NOMO-1 treated with DMSO at 0.1 percent for 48 hours (cell line): Measurements from ENCODE around the gene WSCD2.

Experiments used
- DNase-seq: peaks from one replicate; lab custom pipeline; 2025; ENCODE audit not compliant: unreplicated experiment; lab: John Stamatoyannopoulos, UW

The WSCD2 gene

GRCh38 chr12:108260039-108260438 is 131.0 kb downstream of the WSCD2 start:
- DNase-seq: no peak

DNA sequence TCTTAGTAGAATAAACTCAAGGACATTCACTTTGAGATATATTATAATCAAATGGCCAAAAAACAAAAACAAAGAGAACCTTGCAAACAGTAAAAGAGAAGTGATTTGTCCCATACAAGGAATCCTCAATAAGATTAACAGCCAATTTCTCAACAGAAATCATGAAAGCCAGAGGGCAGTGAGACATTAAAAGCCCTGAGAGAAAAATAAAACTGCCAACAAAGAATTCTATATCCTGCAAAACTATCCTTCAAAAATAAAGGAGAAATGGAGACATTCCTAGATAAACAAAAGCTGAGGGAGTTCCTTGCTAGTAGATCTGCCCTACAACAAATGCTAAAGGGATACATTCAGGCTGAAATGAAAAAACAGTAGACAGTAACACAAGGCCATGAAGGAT is 131.9 kb downstream of the WSCD2 start:
- no peak for DNase-seq

DNA sequence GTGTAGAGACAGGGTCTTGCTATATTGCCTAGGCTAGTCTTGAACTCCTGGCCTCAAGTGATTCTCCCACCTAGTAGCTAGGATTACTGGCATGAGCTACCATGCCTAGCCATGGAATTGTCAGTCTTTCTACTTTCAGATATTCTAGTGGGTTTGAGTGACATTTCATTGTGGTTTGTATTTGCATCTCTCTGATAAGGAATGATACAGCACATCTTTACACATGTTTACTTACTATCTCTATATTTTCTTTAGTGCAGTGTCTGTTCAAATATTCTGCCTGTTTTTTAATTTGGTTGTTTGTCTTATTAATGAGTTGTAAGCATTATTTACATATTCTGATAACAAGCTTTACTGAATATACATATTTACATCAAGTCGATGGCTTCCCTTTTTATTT is 136.4 kb downstream of the WSCD2 start:
- no peak for DNase-seq

DNA sequence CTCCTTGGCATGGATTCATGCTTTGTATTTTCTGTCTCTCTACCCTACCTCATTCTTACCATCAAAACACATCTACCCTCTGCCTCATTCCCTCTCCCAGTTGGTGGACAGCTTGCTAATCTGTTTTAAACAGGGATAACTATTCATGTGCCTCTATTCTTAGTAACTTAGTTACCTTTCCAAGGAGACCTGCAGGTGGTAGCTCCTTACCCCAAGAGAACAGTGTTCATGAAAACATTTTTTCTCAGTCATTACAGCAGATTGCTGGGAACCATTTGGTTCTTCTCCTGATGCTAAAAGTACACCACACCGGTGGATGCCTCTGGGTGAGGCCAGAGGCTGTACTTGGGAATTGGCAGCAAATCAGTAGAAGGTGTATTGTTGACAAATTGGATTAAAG is 137.0 kb downstream of the WSCD2 start:
- DNase-seq: no peak

DNA sequence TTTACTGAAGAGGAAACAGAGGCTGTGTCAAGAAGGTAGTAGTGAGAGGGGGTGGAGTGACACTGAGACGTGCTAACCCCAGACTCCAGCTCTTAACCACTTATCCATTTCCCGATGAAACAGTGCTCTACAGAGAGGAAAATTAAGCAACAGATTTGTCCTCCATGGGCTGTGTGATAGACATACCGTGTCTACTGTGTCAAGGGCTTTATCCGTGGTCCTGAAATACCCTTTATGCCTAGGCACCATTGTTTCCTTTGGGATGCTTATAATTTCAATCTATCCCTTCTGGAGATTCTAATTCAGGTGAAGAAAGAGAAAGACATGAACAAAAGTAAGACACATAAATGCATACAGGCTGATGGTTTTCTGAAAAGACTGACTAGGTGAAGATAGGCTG is 138.4 kb downstream of the WSCD2 start:
- DNase-seq: no peak

DNA sequence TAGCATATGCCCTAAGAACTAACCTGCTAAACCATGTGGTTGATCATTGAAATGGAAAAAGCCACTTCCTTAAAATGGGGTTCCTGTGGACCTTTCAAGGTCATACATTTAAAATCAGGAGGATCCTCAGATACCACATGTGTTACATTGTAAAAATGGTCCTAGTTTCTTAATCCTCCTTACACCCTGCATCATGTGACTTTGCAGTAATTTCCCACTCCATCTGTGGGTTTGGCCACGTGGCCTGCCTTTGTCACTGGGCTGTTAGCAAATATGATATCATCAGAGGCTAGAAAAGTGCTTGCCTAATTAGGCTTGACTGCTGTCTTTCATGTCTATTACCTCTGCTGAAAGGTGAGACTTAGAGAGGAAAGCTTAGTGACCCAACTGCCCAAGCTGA is 139.3 kb downstream of the WSCD2 start:
- DNase-seq: peak; percentile 14

DNA sequence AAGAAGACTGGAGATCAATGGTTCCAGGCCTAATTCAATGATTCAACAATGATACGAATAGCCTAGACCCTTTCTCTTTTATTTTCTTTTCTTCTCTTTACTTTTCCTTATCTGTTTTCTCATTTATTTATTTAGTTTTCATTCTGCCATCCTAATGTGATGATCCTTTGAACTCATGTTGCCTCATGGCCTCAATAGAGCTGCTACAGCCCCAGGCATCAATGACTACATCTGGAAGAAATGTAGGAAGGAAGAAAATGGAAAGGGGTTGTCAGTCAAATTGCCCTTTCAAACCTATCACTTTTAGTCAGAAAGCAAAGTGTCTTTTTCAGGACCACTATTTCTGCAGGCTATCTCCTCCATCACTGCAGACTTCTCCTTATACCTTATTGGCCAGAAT is 140.1 kb downstream of the WSCD2 start:
- DNase-seq: no peak

DNA sequence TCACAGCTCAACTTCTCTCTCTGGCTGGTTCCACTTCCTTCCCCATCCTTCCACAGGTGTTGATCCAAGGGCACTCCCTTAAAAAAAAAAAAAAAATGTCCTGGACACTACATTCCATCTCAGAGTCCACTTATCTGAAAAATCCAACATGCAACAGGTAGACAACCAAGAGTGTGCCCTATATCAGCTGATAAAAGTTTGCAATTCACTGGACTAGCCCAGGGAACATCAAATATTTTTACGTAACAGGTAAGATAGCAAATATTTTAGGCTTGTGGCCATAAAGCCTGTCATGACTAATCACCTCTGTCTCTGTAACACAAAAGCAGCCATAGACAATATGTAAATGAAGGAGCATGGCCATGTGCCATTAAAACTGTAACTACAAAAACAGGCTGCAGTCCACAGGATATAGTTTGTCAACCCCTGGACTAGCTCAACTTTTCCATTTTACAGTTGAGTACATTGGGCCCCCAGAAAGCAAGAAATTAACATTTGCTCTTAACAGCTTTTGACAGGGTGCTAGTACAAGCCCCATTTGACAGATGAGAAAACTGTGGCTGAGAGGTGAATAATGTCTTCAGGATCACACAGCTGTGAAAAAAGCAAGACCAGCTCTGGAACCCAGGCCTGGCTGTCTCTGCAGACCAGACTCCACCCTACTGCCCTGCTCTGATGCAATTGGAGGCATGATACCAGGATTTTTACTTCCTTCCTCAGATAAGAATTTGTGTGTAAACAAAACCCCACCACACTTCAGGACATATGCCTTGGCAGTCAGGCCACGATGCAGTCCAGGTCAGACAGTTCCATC is 141.2 kb downstream of the WSCD2 start:
- DNase-seq: no peak

DNA sequence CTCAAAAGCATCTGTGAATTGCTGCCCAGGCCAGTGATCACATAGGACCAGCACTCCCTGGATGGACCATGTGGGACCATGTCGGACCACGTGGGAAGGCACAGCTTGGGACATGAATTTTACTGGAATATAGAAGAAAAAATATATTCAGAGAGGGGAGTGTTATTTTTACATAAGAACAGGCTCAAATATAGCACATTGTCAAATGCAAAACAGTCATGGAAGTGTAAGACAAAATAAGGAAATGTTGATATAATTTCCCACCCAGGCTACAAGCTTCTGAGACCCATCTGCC is 141.7 kb downstream of the WSCD2 start:
- DNase-seq: no peak

DNA sequence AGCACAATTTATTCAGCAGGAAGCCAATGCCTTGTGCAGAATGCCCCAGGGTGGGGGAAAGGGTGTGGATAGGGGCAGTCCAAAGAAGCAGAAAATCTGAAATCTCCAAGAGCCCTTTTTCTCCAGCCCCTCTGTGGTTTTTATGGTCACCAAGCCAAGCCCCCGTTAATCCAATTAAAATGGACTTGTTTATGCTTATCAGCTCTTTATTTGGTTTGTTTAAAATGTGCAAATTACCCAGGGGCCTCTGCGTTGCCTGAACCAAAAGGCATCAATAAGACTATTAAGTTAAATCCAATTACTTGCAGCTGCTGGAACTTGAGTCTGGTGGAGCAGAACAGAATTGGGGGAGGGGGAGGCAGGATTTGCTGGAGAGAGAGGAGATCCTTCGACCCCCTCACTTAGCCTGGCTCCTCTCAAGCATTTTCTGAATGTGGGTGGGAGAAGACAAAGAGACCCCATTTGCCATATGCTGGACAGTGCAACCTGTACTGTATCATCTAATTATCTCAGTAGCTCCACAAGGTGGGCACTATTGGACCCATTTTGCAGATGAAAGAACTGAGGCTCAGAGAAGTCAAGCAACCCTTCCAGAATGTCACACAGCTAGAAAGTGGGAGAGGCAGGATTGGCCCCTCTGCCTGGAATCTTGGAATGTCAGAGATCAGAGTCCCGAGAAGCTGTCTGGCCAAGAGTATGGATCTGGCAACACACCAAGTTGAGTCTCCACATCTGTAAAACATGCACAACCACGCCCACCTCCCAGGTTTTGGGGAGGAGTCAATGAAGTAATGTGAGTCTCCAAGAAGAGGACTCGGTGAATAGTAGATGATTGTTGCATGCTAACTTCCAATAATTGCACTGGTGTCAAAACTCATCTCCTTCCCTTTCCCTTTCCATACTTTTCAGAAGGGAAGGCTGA is 143.1 kb downstream of the WSCD2 start:
- DNase-seq: no peak

DNA sequence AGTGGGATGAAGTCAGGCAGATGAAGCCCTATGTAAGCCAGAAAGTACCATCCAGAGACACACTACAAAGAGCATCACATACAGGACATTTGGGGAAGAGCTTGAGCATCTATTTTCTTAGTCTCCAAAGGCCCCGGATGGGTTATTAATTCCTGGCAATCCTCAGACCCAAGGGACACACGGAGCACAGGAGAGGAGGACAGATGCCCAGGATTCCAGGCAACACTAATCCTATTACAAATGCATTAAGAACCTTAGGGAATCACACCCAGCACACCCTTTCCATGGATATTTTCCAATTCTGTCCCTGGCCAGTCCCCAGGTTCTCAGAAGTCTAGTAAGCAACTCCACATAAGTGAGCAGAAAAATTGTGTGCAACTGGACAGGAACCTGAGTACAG is 144.1 kb downstream of the WSCD2 start:
- DNase-seq: no peak

- DNase-seq: no peak
These were observed 148.5 kb downstream of the WSCD2 start for GRCh38 chr12:108277613-108278012.

- DNase-seq: no peak
These were observed 153.1 kb downstream of the WSCD2 start for GRCh38 chr12:108282160-108282559.

DNA sequence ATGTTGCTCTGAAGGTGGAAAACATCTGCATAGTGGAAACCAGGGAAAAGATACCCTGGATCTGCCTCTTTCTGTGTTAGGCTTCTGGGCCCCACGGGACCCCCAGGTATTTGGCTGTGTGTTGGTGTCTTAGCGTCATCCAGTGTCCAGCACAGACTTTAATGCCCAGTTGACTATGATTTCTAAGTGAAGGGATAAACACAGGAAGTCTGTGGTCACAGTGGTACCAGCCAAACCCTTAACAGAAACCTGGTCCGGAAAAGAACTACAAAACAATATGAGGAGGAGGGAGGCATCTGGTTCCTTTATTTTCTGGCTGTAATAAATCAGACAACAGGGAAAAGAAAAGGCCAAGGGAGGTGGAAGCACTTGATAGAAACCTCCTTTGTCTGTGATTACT is 153.6 kb downstream of the WSCD2 start:
- peak; percentile 44 for DNase-seq

DNA sequence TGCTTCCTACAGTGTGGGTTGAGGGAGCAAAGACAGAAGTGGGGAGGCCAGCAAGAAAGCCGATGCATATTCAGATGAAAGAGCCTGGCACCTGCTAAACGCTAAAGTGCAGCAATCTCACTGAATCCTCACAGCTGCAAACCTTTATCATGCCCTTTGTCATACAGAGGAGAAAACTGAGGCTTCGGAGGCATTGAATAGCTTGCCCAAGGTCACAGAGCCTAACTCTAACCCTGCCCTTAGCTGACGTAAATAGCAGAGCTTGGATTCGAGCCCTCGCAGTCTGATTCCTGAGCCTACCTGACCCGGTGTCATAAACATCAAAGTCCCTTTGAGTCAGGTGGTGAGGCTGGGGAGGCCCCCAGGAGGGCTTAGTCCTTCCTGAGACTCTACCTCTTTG is 155.1 kb downstream of the WSCD2 start:
- DNase-seq: no peak

GRCh38 chr12:108285016-108285415 is 155.9 kb downstream of the WSCD2 start:
- DNase-seq: no peak

DNA sequence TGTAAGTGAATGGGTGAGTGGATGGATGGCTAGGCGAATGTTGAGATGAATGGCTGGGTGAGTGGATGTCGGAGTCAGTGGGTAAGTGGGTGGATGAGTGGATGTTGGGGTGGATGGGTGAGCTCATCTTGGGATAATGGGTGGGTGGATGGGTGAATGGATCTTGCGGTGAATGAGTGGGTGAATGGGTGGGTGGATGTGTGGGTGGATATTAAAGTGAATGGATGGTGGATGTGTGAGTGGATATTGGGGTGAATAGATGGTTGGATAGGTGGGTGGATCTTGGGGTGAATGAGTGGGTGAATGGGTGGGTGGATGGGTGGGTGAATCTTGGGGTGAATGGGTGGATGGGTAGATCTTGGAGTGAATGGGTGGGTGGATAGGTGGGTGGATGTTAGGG is 158.1 kb downstream of the WSCD2 start:
- DNase-seq: no peak

DNA sequence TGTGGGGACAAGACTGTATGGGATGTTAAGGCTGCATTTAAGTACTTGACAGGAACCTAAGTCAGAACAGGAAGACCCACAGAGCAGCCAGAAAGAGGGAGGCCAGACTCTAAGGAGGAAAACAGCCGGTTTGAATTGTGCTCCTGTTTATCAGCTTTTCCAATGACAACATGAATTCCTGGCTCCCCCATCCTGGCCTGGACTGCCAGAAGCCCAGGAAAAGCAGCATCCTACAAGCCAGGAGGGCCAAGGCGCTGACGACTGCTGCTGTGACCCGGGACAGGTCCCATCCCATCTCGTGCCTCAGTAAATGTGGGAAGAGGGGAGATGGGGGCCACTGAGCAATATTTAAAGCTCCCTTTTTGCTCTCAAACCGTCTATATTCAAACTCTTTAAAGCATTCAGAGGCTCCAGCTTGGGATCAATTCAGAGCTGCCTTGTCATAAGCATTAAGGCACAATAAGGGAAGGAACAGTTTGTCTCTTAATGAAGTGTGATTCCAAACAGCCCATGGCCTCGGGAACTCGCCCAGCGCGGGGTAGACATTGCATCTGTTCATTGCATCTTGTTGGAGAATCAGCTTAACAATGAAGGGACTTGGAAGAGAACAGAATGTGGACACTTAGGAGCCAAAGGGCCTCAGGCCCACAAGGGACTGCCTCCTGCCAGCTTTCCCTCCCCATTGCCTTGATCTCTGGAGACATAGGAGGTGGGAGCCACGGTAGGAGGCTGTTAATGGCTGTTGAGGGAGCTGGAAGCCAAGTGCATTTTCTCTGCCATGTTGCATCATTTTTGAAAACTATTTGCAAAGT is 160.5 kb downstream of the WSCD2 start:
- DNase-seq: no peak

- DNase-seq: no peak
These were observed 166.6 kb downstream of the WSCD2 start for GRCh38 chr12:108295641-108296040.

GRCh38 chr12:108296945-108297344 is 167.9 kb downstream of the WSCD2 start:
- DNase-seq: no peak

DNA sequence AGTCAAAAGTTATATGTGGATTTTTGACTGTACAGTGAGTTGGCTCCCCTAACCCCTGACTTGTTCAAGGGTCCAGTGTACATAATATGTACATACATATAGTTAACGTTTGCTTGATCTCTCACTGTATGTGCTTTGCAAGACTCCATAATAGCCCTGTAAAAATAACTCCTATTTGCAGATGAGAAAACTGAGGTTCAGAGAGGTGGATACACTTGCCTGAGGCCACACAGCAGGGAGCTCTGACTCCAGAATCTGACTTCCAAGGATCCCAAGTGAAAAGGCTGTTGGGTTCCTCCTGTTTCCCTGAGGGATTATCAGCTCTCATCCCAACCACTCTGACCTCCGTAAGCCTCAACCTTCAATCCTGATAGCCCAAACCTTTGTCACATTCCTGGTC is 168.3 kb downstream of the WSCD2 start:
- no peak for DNase-seq
